ENCODE measurements around the gene SCUBE1.

SCUBE1 gene

GRCh38 chr22:43205748-43206508 lies 137.2 kb downstream of the SCUBE1 start:
- Histone ChIP-seq H3K27me3 (ENCODE audit: control insufficient read depth, insufficient read depth, low read length) (no peaks in the 10 kb centered on the region), H3K4me3 (ENCODE audit: low read depth, low read length) (no peak overlapping the region), H3K36me3 (ENCODE audit: control insufficient read depth, insufficient read depth, low read length) (no peaks in the 10 kb centered on the region), H3K4me1 (ENCODE audit: control insufficient read depth, insufficient read depth, low read length) (peaks cover 14% of the 10 kb centered on the region), H3K9ac (ENCODE audit: low read length) (no peak overlapping the region), H3K9me3 (ENCODE audit: control insufficient read depth, insufficient read depth, low read depth, low read length) (no peaks in the 10 kb centered on the region), H3K27ac (ENCODE audit: low read depth, low read length) (no peak overlapping the region)

GRCh38 chr22:43205261-43205691 lies 137.9 kb downstream of the SCUBE1 start:
- H3K27me3 ChIP-seq (ENCODE audit: control insufficient read depth, insufficient read depth, low read length), result no peaks in the 10 kb centered on the region
- H3K9ac ChIP-seq (ENCODE audit: low read length), result no peak overlapping the region
- no peak overlapping the region for H3K4me3 ChIP-seq (ENCODE audit: low read depth, low read length)
- H3K4me1 ChIP-seq (ENCODE audit: control insufficient read depth, insufficient read depth, low read length), result peaks cover 14% of the 10 kb centered on the region
- no peaks in the 10 kb centered on the region for H3K36me3 ChIP-seq (ENCODE audit: control insufficient read depth, insufficient read depth, low read length)
- no peaks in the 10 kb centered on the region for H3K9me3 ChIP-seq (ENCODE audit: control insufficient read depth, insufficient read depth, low read depth, low read length)
- no peak overlapping the region for H3K27ac ChIP-seq (ENCODE audit: low read depth, low read length)

- Histone ChIP-seq H3K4me1 (ENCODE audit: control insufficient read depth, insufficient read depth, low read length) (peaks cover 14% of the 10 kb centered on the region), H3K9me3 (ENCODE audit: control insufficient read depth, insufficient read depth, low read depth, low read length) (no peaks in the 10 kb centered on the region), H3K4me3 (ENCODE audit: low read depth, low read length) (0 out of 2 replicates have a peak overlapping the region, but pooled peaks have one; percentile 23), H3K27me3 (ENCODE audit: control insufficient read depth, insufficient read depth, low read length) (no peaks in the 10 kb centered on the region; the same call in 1 of the 2 replicates), H3K36me3 (ENCODE audit: control insufficient read depth, insufficient read depth, low read length) (no peaks in the 10 kb centered on the region), H3K9ac (ENCODE audit: low read length) (no peak overlapping the region), H3K27ac (ENCODE audit: low read depth, low read length) (no peak overlapping the region)
These were observed 139.6 kb downstream of the SCUBE1 start for GRCh38 chr22:43203471-43203981.

GRCh38 chr22:43202756-43203410 lies 140.3 kb downstream of the SCUBE1 start:
- Histone ChIP-seq H3K4me1 (ENCODE audit: control insufficient read depth, insufficient read depth, low read length) (peaks cover 14% of the 10 kb centered on the region), H3K36me3 (ENCODE audit: control insufficient read depth, insufficient read depth, low read length) (no peaks in the 10 kb centered on the region), H3K27ac (ENCODE audit: low read depth, low read length) (no peak overlapping the region), H3K27me3 (ENCODE audit: control insufficient read depth, insufficient read depth, low read length) (no peaks in the 10 kb centered on the region; the same call in 1 of the 2 replicates), H3K4me3 (ENCODE audit: low read depth, low read length) (no peak overlapping the region), H3K9ac (ENCODE audit: low read length) (no peak overlapping the region), H3K9me3 (ENCODE audit: control insufficient read depth, insufficient read depth, low read depth, low read length) (no peaks in the 10 kb centered on the region)

- H3K36me3 ChIP-seq (ENCODE audit: control insufficient read depth, insufficient read depth, low read length), result no peaks in the 10 kb centered on the region
- H3K4me3 ChIP-seq (ENCODE audit: low read depth, low read length), result no peak overlapping the region
These were observed 140.8 kb downstream of the SCUBE1 start for GRCh38 chr22:43202326-43202725.

GRCh38 chr22:43201486-43202219 lies 141.5 kb downstream of the SCUBE1 start:
- Histone ChIP-seq H3K4me3 (ENCODE audit: low read depth, low read length) (no peak overlapping the region), H3K4me1 (ENCODE audit: control insufficient read depth, insufficient read depth, low read length) (peaks cover 14% of the 10 kb centered on the region), H3K9me3 (ENCODE audit: control insufficient read depth, insufficient read depth, low read depth, low read length) (no peaks in the 10 kb centered on the region), H3K27me3 (ENCODE audit: control insufficient read depth, insufficient read depth, low read length) (no peaks in the 10 kb centered on the region; the same call in 1 of the 2 replicates), H3K27ac (ENCODE audit: low read depth, low read length) (no peak overlapping the region), H3K9ac (ENCODE audit: low read length) (no peak overlapping the region), H3K36me3 (ENCODE audit: control insufficient read depth, insufficient read depth, low read length) (no peaks in the 10 kb centered on the region)

More at GRCh38 chr22:43202326-43202725, 140.8 kb downstream of the SCUBE1 start:
- no peak overlapping the region for H3K27ac ChIP-seq (ENCODE audit: low read depth, low read length)
- no peaks in the 10 kb centered on the region; the same call in 1 of the 2 replicates for H3K27me3 ChIP-seq (ENCODE audit: control insufficient read depth, insufficient read depth, low read length)
- H3K4me1 ChIP-seq (ENCODE audit: control insufficient read depth, insufficient read depth, low read length), result peaks cover 14% of the 10 kb centered on the region
- H3K9ac ChIP-seq (ENCODE audit: low read length), result no peak overlapping the region
- H3K9me3 ChIP-seq (ENCODE audit: control insufficient read depth, insufficient read depth, low read depth, low read length), result no peaks in the 10 kb centered on the region

GRCh38 chr22:43200555-43200954 lies 142.6 kb downstream of the SCUBE1 start:
- Histone ChIP-seq H3K27ac (ENCODE audit: low read depth, low read length) (no peak overlapping the region), H3K4me1 (ENCODE audit: control insufficient read depth, insufficient read depth, low read length) (peaks cover 14% of the 10 kb centered on the region), H3K36me3 (ENCODE audit: control insufficient read depth, insufficient read depth, low read length) (no peaks in the 10 kb centered on the region), H3K4me3 (ENCODE audit: low read depth, low read length) (no peak overlapping the region), H3K27me3 (ENCODE audit: control insufficient read depth, insufficient read depth, low read length) (no peaks in the 10 kb centered on the region; the same call in 1 of the 2 replicates), H3K9me3 (ENCODE audit: control insufficient read depth, insufficient read depth, low read depth, low read length) (no peaks in the 10 kb centered on the region), H3K9ac (ENCODE audit: low read length) (no peak overlapping the region)

- no peaks in the 10 kb centered on the region; the same call in 1 of the 2 replicates for H3K27me3 ChIP-seq (ENCODE audit: control insufficient read depth, insufficient read depth, low read length)
- no peak overlapping the region for H3K9ac ChIP-seq (ENCODE audit: low read length)
- no peaks in the 10 kb centered on the region for H3K9me3 ChIP-seq (ENCODE audit: control insufficient read depth, insufficient read depth, low read depth, low read length)
- no peak overlapping the region for H3K4me3 ChIP-seq (ENCODE audit: low read depth, low read length)
- peaks cover 14% of the 10 kb centered on the region for H3K4me1 ChIP-seq (ENCODE audit: control insufficient read depth, insufficient read depth, low read length)
- H3K36me3 ChIP-seq (ENCODE audit: control insufficient read depth, insufficient read depth, low read length), result no peaks in the 10 kb centered on the region
- no peak overlapping the region for H3K27ac ChIP-seq (ENCODE audit: low read depth, low read length)
These were observed 143.1 kb downstream of the SCUBE1 start for GRCh38 chr22:43200031-43200430.

GRCh38 chr22:43199541-43199940 lies 143.6 kb downstream of the SCUBE1 start:
- peaks cover 14% of the 10 kb centered on the region for H3K4me1 ChIP-seq (ENCODE audit: control insufficient read depth, insufficient read depth, low read length)
- H3K27ac ChIP-seq (ENCODE audit: low read depth, low read length), result no peak overlapping the region
- no peaks in the 10 kb centered on the region for H3K9me3 ChIP-seq (ENCODE audit: control insufficient read depth, insufficient read depth, low read depth, low read length)
- no peak overlapping the region for H3K9ac ChIP-seq (ENCODE audit: low read length)
- H3K4me3 ChIP-seq (ENCODE audit: low read depth, low read length), result no peak overlapping the region
- no peaks in the 10 kb centered on the region for H3K36me3 ChIP-seq (ENCODE audit: control insufficient read depth, insufficient read depth, low read length)
- no peaks in the 10 kb centered on the region; the same call in 1 of the 2 replicates for H3K27me3 ChIP-seq (ENCODE audit: control insufficient read depth, insufficient read depth, low read length)

GRCh38 chr22:43198936-43199335 lies 144.2 kb downstream of the SCUBE1 start:
- Histone ChIP-seq H3K9ac (ENCODE audit: low read length) (no peak overlapping the region), H3K4me3 (ENCODE audit: low read depth, low read length) (no peak overlapping the region), H3K27ac (ENCODE audit: low read depth, low read length) (no peak overlapping the region), H3K36me3 (ENCODE audit: control insufficient read depth, insufficient read depth, low read length) (no peaks in the 10 kb centered on the region), H3K27me3 (ENCODE audit: control insufficient read depth, insufficient read depth, low read length) (no peaks in the 10 kb centered on the region; the same call in 1 of the 2 replicates), H3K9me3 (ENCODE audit: control insufficient read depth, insufficient read depth, low read depth, low read length) (no peaks in the 10 kb centered on the region), H3K4me1 (ENCODE audit: control insufficient read depth, insufficient read depth, low read length) (peaks cover 14% of the 10 kb centered on the region)
